Cardiac muscle cell (in vitro differentiated cells and primary cell): ENCODE data around the gene ABHD2. TPM values are rescaled to one million over a fixed set of nuclear protein-coding genes. Genes with fewer than 3 reads are reported as not detected.
A peak's percentile ranks its signal among the peaks of the same experiment; 100 is the strongest.

Experiments used
- DNase-seq, 2 donors: peaks; one replicate each; pipeline versions ENCODE4 v3.0.0 to v3.0.0-alpha.2; 2010 to 2017; ENCODE audit warnings: low read depth in 1 of 2, low spot score in 1 of 2
- H3K27ac ChIP-seq: fragments of 200-600 bp; sonication (generic); 2 replicates; pipeline ENCODE4 v1.5.1; 2016
- H3K27me3 ChIP-seq: fragments of 200-600 bp; sonication (generic); 2 replicates; pipeline ENCODE4 v1.6.0; 2016; ENCODE audit warnings: control low read depth
- H3K36me3 ChIP-seq: fragments of 200-600 bp; sonication (generic); 2 replicates; pipeline ENCODE4 v1.5.1; 2016; ENCODE audit warnings: control low read depth
- H3K4me1 ChIP-seq: fragments of 200-600 bp; sonication (generic); 2 replicates; pipeline ENCODE4 v1.8.1; 2017; ENCODE audit warnings: low read depth, mild to moderate bottlenecking, mixed run types
- H3K4me3 ChIP-seq: fragments of 200-600 bp; sonication (generic); 2 replicates; pipeline ENCODE4 v1.5.1; 2016; ENCODE audit warnings: mild to moderate bottlenecking
- H3K9me3 ChIP-seq: fragments of 200-600 bp; sonication (generic); 2 replicates; pipeline ENCODE4 v1.5.1; 2017; ENCODE audit warnings: low read depth, mild to moderate bottlenecking, control low read depth
- CTCF ChIP-seq: IDR thresholded peaks from 2 replicates; pipeline ENCODE4 v1.5.1; 2012; ENCODE audit warnings: low read depth, mild to moderate bottlenecking, low read length
- polyA plus RNA-seq: library from polyadenylated mRNA; unstranded; fragments of >200 nt; fragmentation: Nextera tagmentation; extraction: Ambion mirVana; gene quantifications from 2 replicates; pipeline ENCODE4 v1.2.1, GENCODE V29; 2016
- total RNA-seq: library from RNA; depleted of rRNA; stranded (reverse); fragments of >200 nt; gene quantifications from 2 replicates; pipeline ENCODE4 v1.2.3, GENCODE V29; 2016

The ABHD2 gene
- total and polyA plus RNA-seq, 2 experiments from 2014 or later = 28.4 to 43.0 TPM

GRCh38 chr15:89198196-89198595 is 109.9 kb downstream of the ABHD2 start:
- no peak for TF ChIP-seq CTCF
- no peak for DNase-seq
- Histone ChIP-seq H3K9me3 (no peaks in the 10 kb centered on the region), H3K36me3 (peaks cover 3% of the 10 kb centered on the region), H3K27ac (peak overlapping the region; percentile 70), H3K4me1 (peaks cover 23% of the 10 kb centered on the region), H3K4me3 (no peak overlapping the region), H3K27me3 (no peaks in the 10 kb centered on the region)

DNA sequence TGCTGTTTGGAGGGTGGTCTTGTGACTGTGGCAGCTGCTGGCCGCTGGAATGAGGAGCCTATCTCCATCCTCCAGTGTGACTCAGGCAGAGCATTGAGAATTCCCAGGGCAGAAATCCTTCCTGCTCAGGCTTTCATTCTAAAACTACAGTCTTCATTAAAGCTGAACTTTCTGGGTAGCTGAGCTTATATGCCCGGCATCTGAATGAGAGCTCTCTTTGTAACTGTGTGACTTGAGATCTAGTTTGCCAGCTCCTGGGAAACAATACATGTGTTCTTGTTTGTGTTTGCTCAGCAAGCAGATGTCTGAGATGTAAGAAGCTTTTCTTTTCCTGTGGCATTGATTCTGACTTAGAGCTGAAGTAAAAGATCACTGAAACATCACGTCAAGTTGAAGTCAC is 110.7 kb downstream of the ABHD2 start:
- no peak for TF ChIP-seq CTCF
- Histone ChIP-seq H3K4me1 (peaks cover 23% of the 10 kb centered on the region), H3K27me3 (no peaks in the 10 kb centered on the region), H3K36me3 (no peaks in the 10 kb centered on the region), H3K27ac (no peak overlapping the region), H3K9me3 (no peaks in the 10 kb centered on the region), H3K4me3 (no peak overlapping the region)
- DNase-seq = no peak

GRCh38 chr15:89199746-89200145 is 111.5 kb downstream of the ABHD2 start:
- H3K36me3 ChIP-seq = no peaks in the 10 kb centered on the region
- TF ChIP-seq CTCF = no peak

GRCh38 chr15:89200182-89200581 is 111.9 kb downstream of the ABHD2 start:
- Histone ChIP-seq H3K36me3 (no peaks in the 10 kb centered on the region), H3K4me3 (no peak overlapping the region), H3K27ac (no peak overlapping the region), H3K27me3 (no peaks in the 10 kb centered on the region), H3K4me1 (peaks cover 23% of the 10 kb centered on the region), H3K9me3 (no peaks in the 10 kb centered on the region)
- DNase-seq = no peak
- TF ChIP-seq CTCF = no peak

More at GRCh38 chr15:89199746-89200145, 111.5 kb downstream of the ABHD2 start:
- H3K4me1 ChIP-seq = peaks cover 23% of the 10 kb centered on the region
- no peak overlapping the region for H3K4me3 ChIP-seq
- peak in 1 of 2 donors; percentile 26 for DNase-seq
- H3K27ac ChIP-seq = peak overlapping the region; percentile 42
- H3K9me3 ChIP-seq = no peaks in the 10 kb centered on the region
- no peaks in the 10 kb centered on the region for H3K27me3 ChIP-seq

DNA sequence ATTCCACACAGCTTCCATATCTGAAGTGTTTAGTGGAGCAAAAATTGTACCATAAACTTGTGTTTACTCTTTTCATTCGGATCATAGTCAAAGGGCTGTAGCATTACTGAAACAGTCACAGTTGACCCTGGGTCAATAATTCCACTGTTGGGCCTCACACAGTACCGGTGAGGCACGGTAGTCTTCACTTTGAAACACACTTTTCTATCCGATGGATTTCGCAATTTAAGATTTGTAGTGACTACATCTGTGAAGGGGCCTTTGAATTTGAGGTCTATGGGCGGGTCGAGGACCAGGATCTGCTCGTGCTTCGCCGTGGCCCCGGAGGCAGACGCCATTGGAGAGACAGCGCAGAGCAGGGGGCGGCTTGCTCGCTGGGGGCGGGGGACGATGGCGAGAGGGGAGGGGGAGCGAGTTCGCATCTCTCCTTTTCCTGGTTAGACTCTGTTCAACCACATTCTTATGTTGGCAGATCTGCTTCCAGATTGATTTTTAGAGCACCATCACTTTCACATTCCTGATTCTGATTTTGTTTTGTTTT is 113.3 kb downstream of the ABHD2 start:
- TF ChIP-seq CTCF = no peak
- Histone ChIP-seq H3K27ac (no peak overlapping the region), H3K4me1 (peaks cover 23% of the 10 kb centered on the region), H3K27me3 (no peaks in the 10 kb centered on the region), H3K36me3 (no peaks in the 10 kb centered on the region), H3K4me3 (no peak overlapping the region), H3K9me3 (no peaks in the 10 kb centered on the region)
- no peak for DNase-seq
